K562 (cell line): ENCODE data around the gene DNAJC18. TPM values are rescaled to one million over a fixed set of nuclear protein-coding genes. Genes with fewer than 3 reads are reported as not detected.
A peak's percentile ranks its signal among the peaks of the same experiment; 100 is the strongest.

Experiments used
- ARID1B ChIP-seq: fragments of 450-650 bp; IDR thresholded peaks from 2 replicates; pipeline ENCODE4 v1.6.1; 2016; ENCODE audit warnings: antibody characterized with exemption, mild to moderate bottlenecking, inconsistent platforms
- CREB3L1 ChIP-seq: fragments of 450-650 bp; IDR thresholded peaks from 2 replicates; pipeline ENCODE4 v1.6.1; 2014; ENCODE audit warnings: low read depth, mild to moderate bottlenecking, moderate library complexity, borderline replicate concordance
- HDAC1 ChIP-seq, 2 experiments: fragments of 450-650 bp; IDR thresholded peaks; 2 replicates each; pipeline ENCODE4 v1.6.1; 2016 to 2017; ENCODE audit warnings: inconsistent platforms in 1 of 2, mild to moderate bottlenecking in 1 of 2, moderate library complexity in 1 of 2
- HDGF ChIP-seq: fragments of 450-650 bp; IDR thresholded peaks from 2 replicates; pipeline ENCODE4 v1.6.1; 2016
- HLTF ChIP-seq: fragments of 450-650 bp; IDR thresholded peaks from 2 replicates; pipeline ENCODE4 v1.6.1; 2016
- ID3 ChIP-seq, 2 experiments: fragments of 250-450 bp in 1 of 2; fragments of 450-650 bp in 1 of 2; sonication (Bioruptor Pico) in 1 of 2; IDR thresholded peaks; 2 replicates each; pipeline versions ENCODE4 v1.6.1 to v1.8.0; 2016 to 2021; ENCODE audit warnings: mild to moderate bottlenecking in 2 of 2, moderate library complexity in 2 of 2, missing compliant biosample characterization in 1 of 2, missing genetic modification characterization in 1 of 2
- KLF13 ChIP-seq: fragments of 450-650 bp; IDR thresholded peaks from 2 replicates; pipeline ENCODE4 v1.6.1; 2016; ENCODE audit warnings: missing genetic modification characterization, low read depth, mild to moderate bottlenecking, missing compliant biosample characterization, moderate library complexity, borderline replicate concordance
- MAFK ChIP-seq: IDR thresholded peaks from 2 replicates; pipeline ENCODE4 v1.6.1; 2011; ENCODE audit warnings: low read length, improper control_type of control experiment
- MCM5 ChIP-seq: fragments of 450-650 bp; IDR thresholded peaks from 2 replicates; pipeline ENCODE4 v1.6.1; 2016; ENCODE audit warnings: low read depth
- NCOA6 ChIP-seq: fragments of 450-650 bp; IDR thresholded peaks from 2 replicates; pipeline ENCODE4 v1.6.1; 2017; ENCODE audit warnings: mild to moderate bottlenecking
- NFRKB ChIP-seq: fragments of 450-650 bp; IDR thresholded peaks from 2 replicates; pipeline ENCODE4 v1.6.1; 2016; ENCODE audit warnings: low read depth
- POLR2G ChIP-seq: fragments of 200-400 bp; formaldehyde crosslinking; IDR thresholded peaks from 2 replicates; pipeline ENCODE4 v1.6.1; 2017; ENCODE audit warnings: low read depth, mild to moderate bottlenecking, antibody characterized with exemption, low read length, moderate library complexity
- PRMT5 ChIP-seq: sonication (generic); formaldehyde crosslinking; IDR thresholded peaks from 2 replicates; pipeline ENCODE4 v1.5.0; 2020; ENCODE audit warnings: missing genetic modification reagents
- PTRF ChIP-seq: fragments of 450-650 bp; IDR thresholded peaks from 2 replicates; pipeline ENCODE4 v1.6.1; 2016; ENCODE audit warnings: mild to moderate bottlenecking, missing genetic modification characterization, missing compliant biosample characterization
- RBBP5 ChIP-seq: fragments of 200-600 bp; sonication (generic); IDR thresholded peaks from 2 replicates; pipeline ENCODE4 v1.6.1; 2012; ENCODE audit warnings: borderline replicate concordance, mild to moderate bottlenecking, low read length, control low read depth, inconsistent platforms; ENCODE audit not compliant: insufficient read depth, poor library complexity, severe bottlenecking
- RUNX1 ChIP-seq: sonication (generic); IDR thresholded peaks from 2 replicates; pipeline ENCODE4 v1.6.1; 2016; ENCODE audit warnings: antibody characterized with exemption, low read depth
- SMAD2 ChIP-seq: fragments of 150-350 bp; IDR thresholded peaks from 2 replicates; pipeline ENCODE4 v1.6.1; 2014; ENCODE audit warnings: low read depth, mild to moderate bottlenecking, low read length
- ZNF318 ChIP-seq, 2 experiments: fragments of 450-650 bp; IDR thresholded peaks; 2 replicates each; pipeline ENCODE4 v1.6.1; 2016; ENCODE audit warnings: mild to moderate bottlenecking in 2 of 2, borderline replicate concordance in 1 of 2, low read depth in 1 of 2, moderate library complexity in 1 of 2
- polyA plus RNA-seq, 8 experiments: library from polyadenylated mRNA; depleted of rRNA in 4 of 8; stranded (reverse) in 5 of 8; unstranded in 3 of 8; fragments of >200 nt; fragmentation: Nextera tagmentation in 2 of 8; fragmentation: Illumina TruSeq in 1 of 8; extraction: Ambion mirVana in 2 of 8; extraction: Trizol in 1 of 8; gene quantifications; 2 replicates each; pipeline versions ENCODE4 v1.2.1 to v1.2.3, GENCODE V29; 2011 to 2014; ENCODE audit warnings: inconsistent platforms in 1 of 8, missing spikeins in 1 of 8
- total RNA-seq, 7 experiments: library from RNA; depleted of rRNA in 6 of 7; stranded (reverse); fragments of >200 nt in 6 of 7; fragmentation: Illumina TruSeq in 2 of 7; extraction: Trizol in 2 of 7; gene quantifications; 2 replicates each; pipeline versions ENCODE4 v1.2.1 to v1.2.3, GENCODE V29; 2011 to 2021; ENCODE audit warnings: low replicate concordance in 1 of 7

Gene DNAJC18
- total and polyA plus RNA-seq, 9 of the 15 experiments (the other 6 are each of a cell fraction or from before 2014, with no cell fraction given), result 1.5 to 13.3 (median 7.5) TPM

GRCh38 chr5:139403787-139404483 lies 35.4 kb downstream of the DNAJC18 start, which contains the start of gene SPATA24 (continued):
- TF ChIP-seq ZNF318 (IDR thresholded peaks at IDR 0.05; ENCODE audit: borderline replicate concordance in 1 of 2, low read depth in 1 of 2) (no peak), HDAC1 (IDR thresholded peaks at IDR 0.05) (peak in 1 of 2 experiments; percentile 93; a peak in 2 of 4 replicates), NFRKB (peak; percentile 66; the same call in 1 of the 2 replicates), HDGF (no peak), RBBP5 (no peak), HLTF (no peak), POLR2G (peak; percentile 86), ARID1B (peak; percentile 35; the same call in 1 of the 2 replicates), MCM5 (no peak), RUNX1 (no peak), CREB3L1 (peak; percentile 63), NCOA6 (no peak), ID3 (CRISPR knock-in tag; IDR thresholded peaks at IDR 0.05) (no peak), ID3 (tag; IDR thresholded peaks at IDR 0.05) (no peak), PRMT5 (CRISPR knock-in tag) (no peak), SMAD2 (no peak), PTRF (tag) (no peak), KLF13 (tag) (0 out of 2 replicates have a peak, but pooled peaks have one; percentile 68), MAFK (0 out of 2 replicates have a peak, but pooled peaks have one; percentile 5)
